Measurements from ENCODE around the gene ERVV-1. TPM values are rescaled to one million over a fixed set of nuclear protein-coding genes. Genes with fewer than 3 reads are reported as not detected.
"Not testable (repeated sequence)": the region's sequence is repeated elsewhere in the genome, so short reads cannot be mapped to it uniquely, and the experiment has no call there.

ERVV-1 gene
- polyA plus RNA-seq, 1 donor from 2014 or later: 0.21 TPM

DNA sequence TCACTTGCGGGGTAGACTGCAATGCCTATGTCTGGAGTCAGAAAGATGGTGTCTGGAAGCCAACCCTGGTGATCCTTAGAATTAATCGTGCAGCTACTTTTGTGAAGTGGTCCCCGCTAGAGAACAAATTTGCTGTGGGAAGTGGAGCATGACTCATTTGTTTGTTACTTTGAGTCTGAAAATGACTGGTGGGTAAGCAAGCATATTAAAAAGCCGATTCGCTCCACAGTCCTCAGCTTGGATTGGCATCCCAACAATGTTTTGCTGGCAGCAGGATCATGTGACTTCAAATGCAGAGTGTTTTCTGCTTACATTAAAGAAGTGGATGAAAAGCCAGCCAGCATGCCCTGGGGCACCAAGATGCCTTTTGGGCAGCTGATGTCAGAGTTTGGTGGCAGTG, 9.5 kb upstream of the ERVV-1 start:
- Mint-ChIP-seq H3K4me1 (peaks cover 0 to 4% (median 0%) of the 10 kb centered on the region in 3 donors), H3K27me3 (no peaks in the 10 kb centered on the region), H3K36me3 (no peaks in the 10 kb centered on the region), H3K9me3 (peaks cover 5 to 14% (median 8%) of the 10 kb centered on the region in 3 donors), H3K4me3 (no peak overlapping the region), H3K27ac (no peak overlapping the region)

DNA sequence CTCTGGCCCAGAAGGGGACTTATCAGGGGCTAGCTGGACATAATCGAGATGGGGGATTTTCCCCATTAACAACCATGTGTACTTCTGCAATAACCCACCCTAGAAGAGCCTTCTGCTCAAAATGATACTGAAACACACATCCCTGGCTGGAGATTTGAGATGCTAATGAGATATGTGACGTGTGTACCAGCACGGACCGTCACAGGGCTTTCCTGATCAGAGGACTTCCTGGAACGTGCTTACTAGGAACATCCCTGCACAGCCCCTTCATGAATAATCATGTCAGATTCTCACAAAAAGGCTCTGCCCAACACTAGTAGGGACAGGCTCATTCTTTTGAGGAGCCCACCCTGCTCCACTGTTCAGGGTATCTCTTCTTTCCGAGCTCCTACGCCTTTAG, 6.5 kb upstream of the ERVV-1 start:
- Mint-ChIP-seq H3K9me3 (peaks cover 8 to 10% (median 8%) of the 10 kb centered on the region in 3 donors), H3K27ac (peak overlapping the region in 1 of 3 donors; percentile 16), H3K27me3 (no peaks in the 10 kb centered on the region), H3K36me3 (no peaks in the 10 kb centered on the region), H3K4me3 (peak overlapping the region in 3 of 4 donors; percentile 12 to 76 (median 24)), H3K4me1 (peaks cover 0 to 4% (median 0%) of the 10 kb centered on the region in 3 donors)

GRCh38 chr19:53007606-53008005, 6.1 kb upstream of the ERVV-1 start:
- Mint-ChIP-seq H3K27me3 (no peaks in the 10 kb centered on the region), H3K9me3 (peaks cover 6 to 10% (median 8%) of the 10 kb centered on the region in 3 donors), H3K36me3 (no peaks in the 10 kb centered on the region), H3K4me1 (peaks cover 0 to 4% (median 0%) of the 10 kb centered on the region in 3 donors), H3K4me3 (peak overlapping the region in 3 of 4 donors; percentile 12 to 76 (median 24)), H3K27ac (peak overlapping the region in 1 of 3 donors; percentile 16)

- Mint-ChIP-seq H3K27me3 (no peaks in the 10 kb centered on the region), H3K36me3 (no peaks in the 10 kb centered on the region), H3K27ac (no peak overlapping the region), H3K4me1 (peaks cover 0 to 4% (median 0%) of the 10 kb centered on the region in 3 donors), H3K9me3 (peaks cover 5 to 10% (median 8%) of the 10 kb centered on the region in 3 donors), H3K4me3 (peak overlapping the region in 2 of 4 donors; percentile 46 to 74)
These were observed 5.5 kb upstream of the ERVV-1 start for GRCh38 chr19:53008061-53008778.

GRCh38 chr19:53010494-53010893, 3.2 kb upstream of the ERVV-1 start:
- Mint-ChIP-seq H3K4me3 (no peak overlapping the region), H3K9me3 (peaks cover 4 to 11% (median 9%) of the 10 kb centered on the region in 3 donors), H3K36me3 (no peaks in the 10 kb centered on the region), H3K27ac (no peak overlapping the region), H3K27me3 (no peaks in the 10 kb centered on the region), H3K4me1 (peaks cover 0 to 4% (median 0%) of the 10 kb centered on the region in 3 donors)

DNA sequence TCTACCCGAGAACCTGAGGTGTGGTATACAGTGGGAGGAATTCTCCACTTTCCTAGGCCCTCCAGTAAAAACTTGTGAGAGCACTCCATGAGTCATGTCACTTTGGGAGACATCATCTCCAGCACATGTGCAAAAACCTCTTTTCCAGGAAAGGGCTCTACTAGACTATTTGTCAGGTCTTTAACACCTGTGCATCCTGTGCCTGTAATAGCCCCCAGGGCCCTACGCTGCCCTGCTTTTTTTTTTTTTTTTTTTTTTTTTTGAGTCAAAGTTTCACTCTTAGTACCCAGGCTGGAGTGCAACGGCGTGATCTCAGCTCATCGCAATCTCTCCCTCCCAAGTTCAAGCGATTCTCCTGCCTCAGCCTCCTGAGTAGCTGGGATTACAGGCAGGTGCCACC, 1.7 kb upstream of the ERVV-1 start:
- Mint-ChIP-seq H3K27me3 (peaks cover 2% of the 10 kb centered on the region), H3K36me3 (peaks cover 2% of the 10 kb centered on the region), H3K4me3 (no peak overlapping the region), H3K9me3 (peaks cover 4 to 11% (median 9%) of the 10 kb centered on the region in 3 donors), H3K27ac (no peak overlapping the region), H3K4me1 (peaks cover 0 to 2% (median 0%) of the 10 kb centered on the region in 3 donors)

DNA sequence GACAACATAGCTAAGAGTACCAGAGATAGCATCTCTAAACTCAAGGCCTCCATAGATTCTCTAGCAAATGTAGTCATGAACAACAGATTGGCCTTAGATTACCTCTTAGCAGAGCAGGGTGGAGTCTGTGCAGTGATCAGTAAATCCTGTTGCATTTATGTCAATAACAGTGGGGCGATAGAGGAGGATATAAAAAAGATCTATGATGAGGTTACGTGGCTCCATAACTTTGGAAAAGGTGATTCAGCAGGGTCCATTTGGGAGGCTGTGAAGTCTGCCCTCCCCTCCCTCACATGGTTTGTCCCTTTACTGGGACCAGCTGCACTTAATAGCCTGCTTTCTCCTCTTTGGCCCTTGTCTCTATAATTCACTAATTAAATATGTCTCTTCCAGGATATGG, 1.4 kb downstream of the ERVV-1 start:
- Mint-ChIP-seq H3K36me3 (peaks cover 2% of the 10 kb centered on the region), H3K27ac (no peak overlapping the region), H3K27me3 (peaks cover 2% of the 10 kb centered on the region), H3K4me1 (no peaks in the 10 kb centered on the region), H3K9me3 (peaks cover 3 to 11% (median 7%) of the 10 kb centered on the region in 3 donors), H3K4me3 (no peak overlapping the region)

- Mint-ChIP-seq H3K4me1 (no peaks in the 10 kb centered on the region), H3K27me3 (peaks cover 2% of the 10 kb centered on the region), H3K4me3 (no peak overlapping the region), H3K36me3 (peaks cover 4% of the 10 kb centered on the region), H3K9me3 (peaks cover 7 to 16% (median 12%) of the 10 kb centered on the region in 3 donors), H3K27ac (no peak overlapping the region)
These were observed 2.0 kb downstream of the ERVV-1 start for GRCh38 chr19:53015730-53016129.

GRCh38 chr19:53019684-53020083, 6.0 kb downstream of the ERVV-1 start:
- H3K27ac Mint-ChIP-seq: no peak overlapping the region
- H3K4me1 Mint-ChIP-seq: no peaks in the 10 kb centered on the region
- H3K27me3 Mint-ChIP-seq: peaks cover 2% of the 10 kb centered on the region
- H3K36me3 Mint-ChIP-seq: peaks cover 4% of the 10 kb centered on the region
- no peak overlapping the region for H3K4me3 Mint-ChIP-seq
- peaks cover 12 to 23% (median 20%) of the 10 kb centered on the region in 3 donors for H3K9me3 Mint-ChIP-seq

- H3K9me3 Mint-ChIP-seq: peaks cover 15 to 25% (median 24%) of the 10 kb centered on the region in 3 donors
- not testable (repeated sequence) for H3K4me3 Mint-ChIP-seq
These were observed 14.6 kb downstream of the ERVV-1 start for GRCh38 chr19:53028306-53028705.

GRCh38 chr19:53034054-53034453, 20.3 kb downstream of the ERVV-1 start:
- peaks cover 17 to 27% (median 22%) of the 10 kb centered on the region in 3 donors for H3K9me3 Mint-ChIP-seq
- peaks cover 4% of the 10 kb centered on the region for H3K36me3 Mint-ChIP-seq
- H3K27ac Mint-ChIP-seq: no peak overlapping the region
- H3K4me3 Mint-ChIP-seq: no peak overlapping the region
- H3K4me1 Mint-ChIP-seq: no peaks in the 10 kb centered on the region
- H3K27me3 Mint-ChIP-seq: no peaks in the 10 kb centered on the region

More at GRCh38 chr19:53028306-53028705, 14.6 kb downstream of the ERVV-1 start:
- not testable (repeated sequence) for H3K27me3 Mint-ChIP-seq, H3K27ac Mint-ChIP-seq, H3K4me1 Mint-ChIP-seq, H3K36me3 Mint-ChIP-seq

DNA sequence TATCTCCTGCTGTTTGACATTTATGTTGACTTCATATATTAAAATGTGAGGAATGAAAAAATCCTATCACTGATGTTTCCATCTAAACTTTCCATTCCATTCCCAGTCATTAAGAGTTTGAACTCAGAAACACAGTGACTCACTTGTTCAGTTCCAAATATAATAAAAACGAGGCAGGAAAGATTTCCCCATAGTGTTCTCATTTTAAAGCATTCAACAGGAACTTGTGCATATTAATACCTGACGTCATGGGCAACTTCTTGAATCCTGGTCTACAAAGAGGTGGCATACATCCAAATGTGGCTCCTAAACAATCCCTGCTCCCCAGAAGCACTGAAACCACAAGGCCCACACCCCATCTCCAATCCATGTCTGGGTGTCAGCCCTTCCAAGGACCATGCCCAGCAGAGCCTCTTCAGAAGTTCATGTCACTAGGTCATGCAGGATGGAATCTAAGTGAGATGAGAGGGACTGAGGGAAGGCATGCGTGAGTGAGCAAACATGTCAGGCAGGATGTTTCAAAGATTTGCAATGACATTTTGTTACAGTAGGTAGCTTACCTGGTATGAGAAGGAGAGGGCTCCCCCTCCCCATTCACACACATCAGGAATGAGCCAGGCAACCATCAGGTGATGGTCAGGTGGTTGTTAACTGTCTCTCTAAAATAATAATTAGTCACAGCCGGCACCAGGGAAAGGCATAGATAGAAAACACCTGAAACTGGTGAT, 21.4 kb downstream of the ERVV-1 start:
- H3K4me3 Mint-ChIP-seq: no peak overlapping the region
- H3K4me1 Mint-ChIP-seq: no peaks in the 10 kb centered on the region
- H3K36me3 Mint-ChIP-seq: peaks cover 4% of the 10 kb centered on the region
- H3K9me3 Mint-ChIP-seq: peaks cover 17 to 32% (median 22%) of the 10 kb centered on the region in 3 donors
- H3K27ac Mint-ChIP-seq: peak overlapping the region in 1 of 3 donors; percentile 39
- H3K27me3 Mint-ChIP-seq: no peaks in the 10 kb centered on the region

DNA sequence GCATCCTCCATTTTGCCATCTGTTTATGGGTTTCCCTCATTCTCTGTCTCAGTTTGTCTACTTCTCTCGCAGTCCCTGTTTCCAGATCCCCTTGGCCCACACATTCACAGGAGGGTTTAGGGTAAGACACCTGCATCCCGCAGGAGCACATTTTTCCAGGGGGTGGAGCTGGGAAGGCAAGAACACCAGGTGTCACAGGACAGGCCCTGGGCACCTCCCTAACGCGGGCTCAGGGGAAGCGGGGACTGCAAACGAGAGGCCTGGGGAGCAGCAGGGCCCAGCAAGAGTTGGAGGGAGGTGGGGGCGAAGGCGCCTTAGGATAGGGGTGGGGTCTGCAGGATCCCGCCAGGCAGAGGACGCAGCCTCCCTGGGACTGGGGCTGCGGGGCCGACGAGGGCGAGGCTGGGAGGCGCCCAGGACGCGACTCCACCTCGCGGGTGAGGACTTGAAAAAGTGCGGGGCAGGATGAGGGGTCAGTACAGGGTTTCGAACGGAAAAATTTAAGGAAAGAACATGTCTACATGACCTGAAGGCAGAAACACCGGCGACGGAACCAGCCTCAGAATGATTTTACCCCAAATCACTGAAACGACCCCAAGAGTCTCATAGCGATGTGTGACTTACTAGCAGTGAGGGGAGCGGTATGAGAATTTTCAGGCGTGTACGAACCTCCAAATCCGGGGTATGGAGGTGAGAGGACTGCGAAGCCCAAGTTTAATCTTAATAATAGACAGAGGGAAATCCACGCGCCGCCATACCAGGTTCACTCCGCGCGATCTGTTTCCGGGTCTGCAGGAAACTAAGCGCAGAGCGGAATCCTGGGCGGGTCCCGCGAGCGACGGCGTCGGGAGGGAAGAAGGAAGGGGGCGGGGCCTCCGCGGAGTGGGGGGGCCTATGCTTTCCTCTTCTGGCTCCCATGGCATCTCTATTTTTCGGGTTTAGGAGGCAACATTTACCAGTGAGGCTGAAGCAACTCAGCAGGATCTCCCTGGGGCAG, 23.7 kb downstream of the ERVV-1 start:
- Mint-ChIP-seq H3K4me1 (no peaks in the 10 kb centered on the region), H3K27ac (peak overlapping the region in 1 of 3 donors; percentile 93), H3K36me3 (peaks cover 6% of the 10 kb centered on the region), H3K4me3 (no peak overlapping the region), H3K9me3 (peaks cover 15 to 41% (median 24%) of the 10 kb centered on the region in 3 donors), H3K27me3 (peaks cover 3% of the 10 kb centered on the region)

- peaks cover 6% of the 10 kb centered on the region for H3K36me3 Mint-ChIP-seq
- H3K4me3 Mint-ChIP-seq: no peak overlapping the region
- peaks cover 9 to 38% (median 20%) of the 10 kb centered on the region in 3 donors for H3K9me3 Mint-ChIP-seq
These were observed 27.6 kb downstream of the ERVV-1 start for GRCh38 chr19:53041366-53041765.

More at GRCh38 chr19:53041366-53041765, 27.6 kb downstream of the ERVV-1 start:
- Mint-ChIP-seq H3K27ac (no peak overlapping the region), H3K4me1 (no peaks in the 10 kb centered on the region), H3K27me3 (peaks cover 3% of the 10 kb centered on the region)

All from IgD-negative memory B cell (primary cell).